Right ventricle myocardium superior (tissue), 1 donor: ENCODE measurements around the gene COA8. TPM values are rescaled to one million over a fixed set of nuclear protein-coding genes. Genes with fewer than 3 reads are reported as not detected.
"Not testable (repeated sequence)": the region's sequence is repeated elsewhere in the genome, so short reads cannot be mapped to it uniquely, and the experiment has no call there.

Source experiments
- ATAC-seq: fragments of 200-7000 bp; cut with Tn5 transposase; one replicate; pipeline ENCODE4 v1.9.1; 2020; ENCODE audit warnings: mild to moderate bottlenecking; ENCODE audit not compliant: poor library complexity
- DNase-seq: peaks from one replicate; pipeline ENCODE4 v3.0.0-alpha.2; 2020
- intact Hi-C: fragments of 100-400 bp; cut with DNase I; formaldehyde crosslinking; loops from one replicate; pipeline ENCODE4 v1.11.2; 2022
- total RNA-seq: library from RNA; stranded (reverse); fragmentation: NEBNext Ultra II Directional; extraction: Animal tissue kit (Norgen Biotek cat#: 25700); gene quantifications from one replicate; pipeline ENCODE4 v1.2.1, GENCODE V29; 2021
- donor health status: DM: no; HTN: yes; CAD: no; lungs with severe emphysema.

COA8 gene
- total RNA-seq, 1 donor from 2014 or later: 60.6 TPM

DNA sequence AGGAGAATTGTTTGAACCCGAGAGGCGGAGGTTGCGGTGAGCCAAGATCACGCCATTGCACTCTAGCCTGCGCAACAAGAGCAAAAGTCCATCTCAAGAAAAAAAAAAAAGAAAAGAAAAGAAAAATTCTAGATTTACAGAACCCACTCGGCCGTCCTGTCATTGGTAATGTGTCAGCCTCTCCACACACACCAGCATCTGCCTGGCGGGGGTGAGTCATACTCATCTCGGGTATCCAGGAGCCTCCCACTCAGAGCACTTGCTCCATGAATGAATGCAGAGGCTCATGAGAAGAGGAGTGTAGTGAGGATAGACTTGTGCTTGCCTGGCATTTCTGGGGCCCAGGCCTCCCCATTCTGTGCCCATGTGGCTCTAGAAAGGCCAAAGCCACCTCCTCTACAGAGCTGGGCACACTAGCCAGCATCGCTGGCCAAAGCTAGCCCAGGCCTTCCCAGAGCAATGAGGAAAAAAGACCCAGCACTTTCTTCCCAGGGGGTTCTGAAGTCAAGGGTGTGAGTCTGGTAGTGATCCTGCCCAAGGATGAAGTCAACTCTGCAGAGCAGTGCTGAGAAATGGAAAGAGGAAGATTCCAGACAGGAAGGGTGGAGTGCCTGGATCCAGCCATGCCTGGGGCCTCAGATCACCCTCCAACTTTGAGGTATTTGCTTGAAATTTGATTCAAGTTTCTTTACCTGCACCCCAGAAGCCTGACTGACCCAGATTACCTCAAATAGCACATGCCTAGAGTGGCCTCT is 35.0 kb downstream of the COA8 start:
- intact Hi-C loops: no loop called here
- DNase-seq (peak; percentile 55), ATAC-seq (peak; percentile 59)

DNA sequence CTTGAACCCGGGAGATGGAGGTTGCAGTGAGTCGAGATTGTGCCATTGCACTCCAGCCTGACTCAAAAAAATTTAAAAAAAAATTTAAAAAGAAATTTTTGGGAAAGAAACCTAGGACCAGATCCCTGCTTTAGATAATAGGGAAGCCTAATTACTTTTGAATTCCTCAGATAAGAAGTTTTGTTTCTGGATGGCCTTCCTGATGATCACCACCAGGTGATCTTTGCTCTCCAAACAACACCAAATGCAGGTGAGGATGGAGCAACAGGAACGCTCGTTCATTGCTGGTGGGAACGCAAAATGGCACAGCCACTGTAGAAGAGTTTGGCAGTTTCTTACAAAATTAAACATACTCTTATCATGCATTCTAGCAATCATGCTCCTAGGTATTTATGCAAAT is 37.7 kb downstream of the COA8 start:
- DNase-seq (no peak), ATAC-seq (no peak)
- intact Hi-C loops: no loop called here

DNA sequence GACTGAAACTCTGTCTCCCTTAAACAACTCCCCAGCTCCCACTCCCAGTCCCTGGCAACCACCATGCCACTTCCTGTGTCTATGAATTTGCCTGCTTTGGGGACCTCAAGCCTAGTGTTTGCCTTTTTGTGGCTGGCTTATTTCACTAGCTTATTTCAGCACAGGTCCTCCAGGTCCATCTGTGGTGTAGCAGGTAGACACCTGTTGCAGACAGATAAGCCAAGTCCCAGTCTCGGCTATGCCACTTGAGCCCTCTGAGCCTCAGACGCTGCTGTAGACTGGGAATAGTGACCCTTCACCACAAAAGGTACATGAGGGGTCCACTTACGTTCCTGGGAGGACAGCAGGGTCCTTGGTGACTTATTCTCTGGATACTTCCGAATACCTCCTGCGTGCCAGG is 41.9 kb downstream of the COA8 start:
- ATAC-seq: no peak

DNA sequence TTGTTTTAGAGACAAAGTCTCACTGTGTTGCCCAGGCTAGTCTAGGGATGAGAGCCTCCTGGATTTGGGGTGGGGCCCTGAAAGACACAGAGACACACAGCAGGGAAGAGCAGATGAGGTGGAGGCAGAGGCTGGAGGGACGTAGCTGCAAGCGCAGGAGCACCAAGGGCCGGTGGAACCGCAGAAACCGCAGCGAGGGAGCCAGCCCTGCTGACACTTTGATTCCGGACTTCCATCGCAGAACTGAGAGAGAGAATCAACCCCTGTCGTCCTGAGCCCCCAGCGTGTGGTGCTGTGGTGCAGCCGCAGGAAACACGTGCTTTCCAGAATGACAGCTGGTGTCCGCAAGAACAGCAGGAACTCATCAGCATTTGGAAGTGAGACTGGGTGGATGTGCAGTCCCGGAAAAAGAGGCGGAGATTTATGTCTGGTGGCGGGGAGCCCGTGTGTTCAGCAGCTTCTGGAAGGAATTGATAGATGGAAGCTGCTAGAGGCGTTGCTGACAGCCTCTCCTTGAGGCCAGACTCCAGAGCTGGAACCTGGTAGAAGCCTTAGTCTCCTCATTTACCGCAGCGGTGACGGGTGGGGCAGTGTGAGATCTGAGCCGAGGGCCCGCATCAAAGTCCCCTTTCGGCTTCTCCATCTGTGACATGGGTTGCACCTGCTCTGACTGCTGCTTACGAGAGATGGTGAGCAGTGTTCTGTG is 44.4 kb downstream of the COA8 start:
- intact Hi-C loops: no loop called here
- DNase-seq (peak; percentile 86), ATAC-seq (peak; percentile 94)

More for the DNA sequence above, 41.9 kb downstream of the COA8 start:
- no peak for DNase-seq
- intact Hi-C loops: no loop called here

DNA sequence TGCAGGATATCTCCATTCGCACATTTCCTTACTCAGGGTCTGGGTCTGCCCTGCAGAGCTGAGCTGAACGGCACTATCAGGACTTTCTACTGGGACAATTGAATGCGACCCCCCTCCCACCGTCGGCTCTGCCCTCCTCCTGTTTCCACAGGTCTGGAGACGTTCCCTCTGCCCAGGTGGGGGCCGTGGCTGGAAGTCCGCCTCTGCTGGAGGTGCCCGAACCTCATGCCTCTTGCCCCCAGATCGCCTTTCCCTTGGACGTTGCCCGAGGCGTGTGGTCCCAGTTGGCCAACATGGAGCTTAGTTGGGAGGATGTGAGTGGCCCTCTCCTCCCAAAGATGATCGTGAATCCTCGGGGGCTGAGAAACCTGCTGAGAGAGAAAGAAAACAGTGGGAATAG is 45.1 kb downstream of the COA8 start:
- intact Hi-C loops: no loop called here
- ATAC-seq (no peak), DNase-seq (no peak)

DNA sequence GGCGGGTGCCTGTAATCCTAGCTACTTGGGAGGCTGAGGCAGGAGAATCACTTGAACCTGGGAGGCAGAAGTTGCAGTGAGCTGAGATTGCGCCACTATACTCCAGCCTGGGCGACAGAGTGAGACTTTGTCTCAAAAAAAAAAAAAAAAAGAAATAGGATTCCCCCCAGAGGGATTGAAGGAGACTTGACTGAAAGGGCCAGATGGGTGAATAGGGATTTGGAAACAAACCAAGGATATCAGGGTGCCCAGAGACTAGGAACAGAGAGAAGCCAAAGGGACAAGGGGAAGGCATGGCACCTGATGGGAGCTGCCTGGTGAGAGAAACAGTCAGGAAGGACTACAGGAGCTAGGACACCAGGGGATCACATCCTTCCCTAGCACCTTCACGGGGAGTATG is 46.3 kb downstream of the COA8 start:
- DNase-seq, ATAC-seq, intact Hi-C loops: not testable (repeated sequence)

DNA sequence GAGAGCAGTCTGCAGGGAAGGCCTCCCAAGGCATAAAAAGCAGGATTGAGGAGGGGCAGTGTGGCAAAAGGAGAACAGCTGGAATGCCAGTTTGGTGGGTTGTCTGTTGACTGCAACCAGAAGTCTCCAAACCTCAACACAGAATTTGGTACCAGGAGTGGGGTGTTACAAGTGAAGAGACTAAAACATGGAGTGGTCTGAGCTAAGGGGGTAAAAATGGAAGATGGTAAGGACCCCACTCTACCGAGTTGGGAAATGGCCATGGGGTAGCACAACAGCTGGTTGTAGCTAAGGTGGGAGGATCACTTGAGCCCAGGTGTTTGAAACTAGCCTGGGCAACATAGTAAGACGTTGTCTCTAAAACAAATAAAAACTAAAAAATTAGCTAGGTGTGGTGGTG is 48.5 kb downstream of the COA8 start:
- no peak for ATAC-seq
- intact Hi-C loops: no loop called here
- no peak for DNase-seq

DNA sequence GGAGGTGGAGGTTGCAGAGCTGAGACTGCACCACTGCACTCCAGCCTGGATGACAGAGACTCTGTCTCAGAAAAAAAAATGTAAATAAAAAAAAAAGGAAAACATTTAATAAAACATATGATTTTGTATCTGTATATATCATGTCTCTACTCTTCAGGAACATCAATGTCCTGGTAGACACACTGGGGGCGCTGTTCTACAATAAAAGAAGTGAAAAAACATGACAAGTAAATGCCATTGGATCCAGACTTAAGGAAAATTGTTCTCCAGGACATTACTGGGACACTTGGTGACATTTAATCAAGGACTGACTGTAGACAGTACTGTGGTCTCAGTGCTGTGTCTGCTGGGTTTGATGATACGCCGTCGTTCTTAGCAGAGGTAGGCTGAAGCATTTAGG is 50.8 kb downstream of the COA8 start:
- ATAC-seq: no peak
- intact Hi-C loops: no loop called here
- no peak for DNase-seq

DNA sequence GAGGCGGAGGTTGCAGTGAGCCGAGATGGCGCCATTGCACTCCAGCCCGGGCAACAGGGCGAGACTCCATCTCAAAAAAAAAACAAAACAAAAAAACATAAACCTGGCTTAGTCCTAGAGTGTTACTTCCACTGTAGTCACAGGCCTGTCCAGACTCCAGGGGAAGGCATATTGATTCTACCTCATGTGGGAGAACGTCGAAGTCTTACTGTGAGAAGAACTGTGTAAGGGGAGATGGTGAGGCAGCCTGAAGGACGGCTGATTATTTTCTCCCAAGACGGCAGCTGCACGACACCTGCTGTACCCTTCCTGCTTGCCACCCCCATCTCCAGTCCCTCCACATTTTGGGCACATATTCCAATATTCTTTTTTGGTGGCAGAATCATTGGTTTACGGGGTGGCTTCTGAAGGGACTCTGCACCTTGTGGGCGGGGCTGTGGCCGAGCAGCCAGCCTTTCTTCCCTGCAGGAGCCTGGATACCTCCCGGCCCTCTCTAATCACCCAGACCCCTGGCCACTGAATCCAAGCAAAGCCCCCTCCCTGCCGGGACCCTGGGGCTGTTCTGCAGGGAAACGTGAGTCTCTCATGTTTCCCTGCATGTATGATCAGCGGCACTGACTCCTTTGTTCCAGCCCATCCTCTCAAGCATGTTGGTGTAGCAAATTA is 54.0 kb downstream of the COA8 start:
- DNase-seq (no peak), ATAC-seq (no peak)
- intact Hi-C loops: no loop called here

DNA sequence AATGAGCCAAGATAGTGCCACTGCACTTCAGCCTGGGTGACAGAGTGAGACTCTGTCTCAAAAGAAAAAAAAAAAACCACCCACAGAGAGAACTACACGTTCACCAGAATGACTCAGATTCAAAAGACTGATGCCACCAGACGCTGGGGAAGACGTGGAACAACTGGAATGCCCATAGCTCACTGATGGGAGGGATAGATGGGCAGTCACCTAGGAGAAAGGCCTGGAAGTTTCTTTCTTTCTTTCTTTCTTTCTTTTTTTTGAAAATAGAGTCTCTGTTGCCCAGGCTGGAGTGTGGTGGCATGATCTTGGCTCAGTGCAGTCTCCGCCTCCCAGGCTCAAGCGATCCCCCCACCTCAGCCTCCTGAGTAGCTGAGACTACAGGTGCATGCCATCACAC is 56.3 kb downstream of the COA8 start:
- ATAC-seq (no peak), DNase-seq (no peak)
- intact Hi-C loops: no loop called here

DNA sequence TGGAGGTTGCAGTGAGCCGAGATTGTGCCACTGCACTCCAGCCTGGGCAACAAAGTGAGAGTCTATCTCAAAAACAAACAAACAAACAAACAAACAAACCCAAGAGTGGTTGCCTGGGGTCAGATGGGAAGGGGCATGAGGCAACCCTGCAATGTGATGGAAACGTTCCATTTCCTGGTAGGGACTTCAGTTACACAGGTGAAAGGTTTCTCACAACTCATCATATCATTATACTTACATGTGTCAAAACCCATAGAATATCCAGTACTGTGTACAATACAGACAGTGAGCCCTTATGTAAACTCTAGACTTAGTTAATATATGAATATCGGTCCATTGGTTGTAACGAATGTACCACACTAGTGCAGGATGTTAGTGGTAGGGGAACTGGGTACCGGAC is 59.1 kb downstream of the COA8 start:
- ATAC-seq: no peak
- DNase-seq: no peak
- intact Hi-C loops: no loop called here

DNA sequence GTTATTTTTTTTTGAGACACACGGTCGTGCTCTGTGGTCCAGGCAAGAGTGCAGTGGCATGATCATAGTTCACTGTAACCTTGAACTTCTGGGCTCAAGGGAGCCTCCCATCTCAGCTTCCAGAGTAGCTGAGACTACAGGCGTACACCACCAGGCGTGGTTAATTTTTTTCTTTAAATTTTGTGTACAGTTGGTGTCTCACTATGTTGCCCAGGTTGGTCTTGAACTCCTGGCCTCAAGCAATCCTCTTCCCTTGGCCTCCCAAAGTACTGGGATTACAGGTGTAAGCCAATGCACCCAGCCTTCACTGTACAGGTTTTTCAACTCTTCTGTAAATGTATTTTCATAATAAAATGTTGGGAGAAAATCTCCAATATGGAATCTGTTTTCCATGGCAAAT is 60.5 kb downstream of the COA8 start:
- ATAC-seq: no peak
- DNase-seq: no peak
- intact Hi-C loops: no loop called here

DNA sequence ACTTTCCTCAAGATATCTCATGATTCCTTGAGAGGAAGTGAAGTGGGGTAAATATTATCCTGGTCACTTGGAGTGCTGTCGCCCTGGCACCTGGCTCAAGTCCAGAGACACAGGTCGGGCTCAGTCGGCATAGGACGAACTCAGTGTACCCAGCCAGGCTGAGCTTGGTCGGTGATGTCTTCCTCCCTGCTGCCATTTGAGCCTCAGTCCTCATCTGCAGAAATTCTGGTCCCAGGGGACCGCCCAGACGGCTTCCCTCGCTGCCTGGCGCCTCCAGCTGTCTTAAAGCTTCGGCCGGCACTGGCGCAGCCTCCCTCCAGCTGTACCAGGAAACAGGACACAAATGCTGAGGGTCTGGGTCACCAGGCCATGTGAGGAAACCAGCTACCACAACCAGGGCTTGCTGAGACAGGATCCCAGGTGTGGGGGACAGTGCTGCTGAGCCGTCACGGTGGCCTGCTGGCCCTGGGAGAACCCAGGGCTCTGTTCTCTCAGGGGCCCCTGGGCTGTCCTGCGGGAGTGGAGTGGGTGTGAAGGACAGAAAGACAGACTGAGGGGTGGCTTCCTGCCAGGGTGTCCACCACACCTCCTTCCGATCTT is 61.2 kb downstream of the COA8 start:
- intact Hi-C loops: no loop called here
- DNase-seq (peak; percentile 72), ATAC-seq (peak; percentile 1)

DNA sequence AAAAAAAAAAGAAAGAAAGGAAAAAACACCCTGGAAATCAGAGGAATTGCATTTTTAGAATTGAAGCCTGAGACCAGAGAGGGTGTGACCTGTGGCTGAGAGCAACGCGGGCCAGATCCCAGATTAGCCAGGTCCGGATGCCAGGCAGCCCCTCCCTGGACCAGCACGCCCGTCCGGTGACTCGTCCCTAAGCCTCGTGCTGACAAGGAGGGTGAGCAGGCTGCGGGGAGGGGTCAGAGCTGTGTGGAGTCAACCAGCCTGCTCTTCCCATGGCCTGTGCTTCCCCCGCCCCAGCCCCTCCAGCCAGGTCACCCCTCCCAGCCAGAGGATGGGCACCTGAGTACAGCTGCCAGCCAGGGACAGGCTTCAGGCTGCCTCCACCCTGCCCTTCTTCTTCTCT is 62.1 kb downstream of the COA8 start:
- DNase-seq (peak; percentile 81), ATAC-seq (no peak)
- intact Hi-C loops: no loop called here

DNA sequence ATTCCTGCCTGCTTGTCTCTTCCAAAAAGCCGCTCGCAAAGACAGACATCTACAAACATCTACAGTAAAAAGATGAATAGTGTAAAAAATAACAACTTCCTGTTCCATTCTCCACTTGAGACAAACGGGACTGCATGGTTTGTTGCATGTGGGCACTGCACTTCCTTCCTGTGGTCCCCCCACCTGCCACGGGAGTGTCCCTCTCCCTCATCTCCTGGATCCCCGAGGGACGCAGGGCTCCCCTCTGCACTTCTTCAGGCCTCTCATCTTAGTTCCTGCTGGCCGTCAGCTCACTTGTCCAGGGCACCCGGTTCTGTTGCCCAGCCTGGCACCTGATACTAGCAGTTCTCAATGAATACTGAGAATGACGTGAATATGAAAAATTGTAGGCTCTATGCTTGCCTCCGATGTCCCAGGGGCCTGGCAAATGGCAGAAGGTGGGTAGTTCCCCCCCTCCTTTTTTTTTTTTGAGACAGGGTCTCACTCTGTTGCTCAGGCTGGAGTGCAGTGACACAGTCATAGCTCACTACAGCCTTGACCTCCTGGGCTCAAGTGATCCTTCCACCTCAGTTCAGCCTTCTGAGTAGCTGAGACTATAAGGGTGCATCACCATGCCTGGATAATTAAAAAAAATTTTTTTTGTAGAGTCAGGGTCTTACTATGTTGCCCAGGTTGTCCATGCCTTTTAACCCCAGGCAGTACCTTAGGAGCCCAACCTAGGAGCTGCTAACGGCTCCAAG is 62.8 kb downstream of the COA8 start:
- ATAC-seq (no peak), DNase-seq (no peak)
- intact Hi-C loops: no loop called here

DNA sequence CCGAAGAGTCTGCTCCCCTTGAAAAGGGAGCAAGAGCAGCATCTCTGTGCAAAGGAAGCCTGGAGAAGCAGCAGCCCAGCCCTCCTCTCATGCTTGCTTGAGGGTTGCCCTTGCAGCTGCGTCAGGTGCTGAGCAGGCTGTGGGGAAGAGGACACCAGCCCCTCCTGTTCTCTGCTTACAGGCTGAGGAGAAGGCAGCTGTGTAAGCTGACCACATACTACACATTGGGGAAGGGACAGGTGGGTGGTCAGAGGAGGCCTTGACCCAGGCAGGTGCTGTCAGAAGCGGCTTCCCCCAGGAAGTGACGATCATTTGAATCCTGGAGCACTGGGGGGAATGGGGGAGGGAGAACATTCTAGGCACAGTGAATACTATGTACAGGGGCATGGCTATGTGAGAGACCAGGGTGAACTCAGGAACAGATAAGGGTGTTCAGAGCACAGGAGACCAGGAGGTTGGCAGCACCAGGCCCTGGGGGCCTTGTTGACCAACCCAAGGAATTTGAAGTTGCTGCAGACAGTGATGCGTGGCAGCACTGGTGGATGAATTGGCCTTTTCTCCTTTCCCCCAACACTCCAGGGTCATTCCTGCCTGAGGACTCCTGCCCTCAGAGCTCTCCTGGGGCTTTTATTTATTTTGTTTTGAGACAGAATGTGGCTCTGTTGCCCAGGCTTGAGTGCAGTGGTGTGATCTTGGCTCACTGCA is 63.5 kb downstream of the COA8 start:
- intact Hi-C loops: no loop called here
- ATAC-seq (no peak), DNase-seq (no peak)

DNA sequence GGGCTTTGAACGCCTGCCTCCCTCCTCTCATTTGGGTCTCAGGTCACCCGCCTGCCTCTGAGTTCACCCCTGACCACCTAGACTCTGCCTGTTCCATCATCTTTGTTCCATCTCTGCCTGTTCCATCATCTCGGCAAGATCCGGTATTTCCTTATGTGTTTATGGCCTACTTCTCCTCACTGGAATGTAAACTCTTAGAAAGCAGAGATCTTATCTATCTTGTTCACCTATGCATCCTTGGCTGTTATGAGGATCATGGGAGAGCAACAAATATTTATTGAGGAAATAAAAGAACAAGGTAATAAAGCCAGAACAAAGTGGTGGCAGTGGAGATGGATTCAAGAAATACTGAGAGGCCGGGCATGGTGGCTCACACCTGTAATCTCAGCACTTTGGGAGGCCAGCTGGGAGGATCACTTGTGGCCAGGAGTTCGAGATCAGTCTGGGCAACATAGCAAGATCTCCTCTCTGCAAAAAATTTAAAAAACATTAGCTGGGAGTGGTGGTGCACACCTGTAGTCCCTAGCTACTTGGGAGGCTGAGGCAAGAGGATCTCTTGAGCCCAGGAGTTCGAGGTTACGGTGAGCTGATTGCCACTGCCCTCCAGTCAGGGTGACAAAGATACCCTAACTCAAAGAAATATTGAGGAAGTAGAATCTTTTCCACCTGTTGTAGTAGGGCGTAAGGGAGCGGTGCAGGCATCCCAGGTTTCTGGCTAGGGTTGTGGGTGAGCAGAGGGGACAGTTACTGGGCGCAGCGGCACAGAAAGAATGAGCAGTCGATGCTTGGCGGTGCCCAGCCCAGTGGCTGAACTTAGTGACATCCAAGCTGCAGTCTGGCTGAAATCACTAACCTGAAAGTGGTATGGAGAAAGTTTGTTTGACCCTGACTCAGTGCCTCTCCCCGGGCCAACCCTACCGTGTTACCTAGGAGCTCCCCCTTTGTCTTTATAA is 64.6 kb downstream of the COA8 start:
- intact Hi-C loops: no loop called here
- ATAC-seq: no peak
- DNase-seq: no peak
